Measurements from ENCODE around the gene PLPPR3.

PLPPR3 gene

GRCh38 chr19:787536-787935 lies 34.2 kb downstream of the PLPPR3 start:
- no peak overlapping the region for H3K4me3 ChIP-seq (ENCODE audit: control insufficient read depth, low read depth, low read length)
- DNase-seq (ENCODE audit: low read depth), result no peak
- TF ChIP-seq CTCF (conservative IDR thresholded peaks at IDR 0.05; ENCODE audit: control insufficient read depth, insufficient read depth, low read depth, low read length), result no peak

- TF ChIP-seq CTCF (conservative IDR thresholded peaks at IDR 0.05; ENCODE audit: control insufficient read depth, insufficient read depth, low read depth, low read length), result no peak
- no peak for DNase-seq (ENCODE audit: low read depth)
- no peak overlapping the region for H3K4me3 ChIP-seq (ENCODE audit: control insufficient read depth, low read depth, low read length)
Measured at GRCh38 chr19:784541-784940, 37.2 kb downstream of the PLPPR3 start.

- H3K4me3 ChIP-seq (ENCODE audit: control insufficient read depth, low read depth, low read length), result no peak overlapping the region
- TF ChIP-seq CTCF (conservative IDR thresholded peaks at IDR 0.05; ENCODE audit: control insufficient read depth, insufficient read depth, low read depth, low read length), result no peak
Measured at GRCh38 chr19:782878-783668, 38.7 kb downstream of the PLPPR3 start.

GRCh38 chr19:782185-782877 lies 39.4 kb downstream of the PLPPR3 start:
- TF ChIP-seq CTCF (conservative IDR thresholded peaks at IDR 0.05; ENCODE audit: control insufficient read depth, insufficient read depth, low read depth, low read length), result no peak
- no peak overlapping the region for H3K4me3 ChIP-seq (ENCODE audit: control insufficient read depth, low read depth, low read length)
- no peak for DNase-seq (ENCODE audit: low read depth)

More at GRCh38 chr19:782878-783668, 38.7 kb downstream of the PLPPR3 start:
- DNase-seq (ENCODE audit: low read depth), result no peak

GRCh38 chr19:781800-782184 lies 40.0 kb downstream of the PLPPR3 start:
- TF ChIP-seq CTCF (conservative IDR thresholded peaks at IDR 0.05; ENCODE audit: control insufficient read depth, insufficient read depth, low read depth, low read length), result no peak
- no peak overlapping the region for H3K4me3 ChIP-seq (ENCODE audit: control insufficient read depth, low read depth, low read length)
- DNase-seq (ENCODE audit: low read depth), result no peak

GRCh38 chr19:780935-781334 lies 40.8 kb downstream of the PLPPR3 start:
- H3K4me3 ChIP-seq (ENCODE audit: control insufficient read depth, low read depth, low read length), result no peak overlapping the region
- DNase-seq (ENCODE audit: low read depth), result no peak
- TF ChIP-seq CTCF (conservative IDR thresholded peaks at IDR 0.05; ENCODE audit: control insufficient read depth, insufficient read depth, low read depth, low read length), result no peak

All from fibroblast of mammary gland (primary cell).